Measurements from ENCODE around the gene UBE2R2.

- TF ChIP-seq POLR2A (IDR thresholded peaks at IDR 0.05; ENCODE audit: control extremely low read depth in 1 of 2, low read depth in 2 of 2, low read length in 2 of 2) (no peak), CTCF (IDR thresholded peaks at IDR 0.05; ENCODE audit: control extremely low read depth in 1 of 3, insufficient read depth in 1 of 3, low read depth in 1 of 3, low read length in 3 of 3) (no peak), TCF12 (IDR thresholded peaks at IDR 0.05; ENCODE audit: low read depth, low read length) (no peak), CHD2 (IDR thresholded peaks at IDR 0.05; ENCODE audit: low read length) (no peak), JUND (IDR thresholded peaks at IDR 0.05; ENCODE audit: low read length) (no peak), EZH2 (IDR thresholded peaks at IDR 0.05; ENCODE audit: low read depth, low read length, severe bottlenecking) (no peak), TAF1 (IDR thresholded peaks at IDR 0.05; ENCODE audit: low read depth, low read length) (no peak), SP2 (IDR thresholded peaks at IDR 0.05; ENCODE audit: low read length) (no peak)
Measured at GRCh38 chr9:33846231-33846630, 29.3 kb downstream of the UBE2R2 start.
